HFFc6 (cell line): ENCODE data around the gene UBE2I. TPM values are rescaled to one million over a fixed set of nuclear protein-coding genes. Genes with fewer than 3 reads are reported as not detected.

Experiments
- DNase-seq: peaks from one replicate; pipeline ENCODE4 v3.0.0-alpha.2; 2018
- H3K27ac Mint-ChIP-seq: 2 replicates; pipeline ENCODE4 v1.8.0; 2020; ENCODE audit warnings: mild to moderate bottlenecking, mixed read lengths
- H3K27me3 Mint-ChIP-seq: 2 replicates; pipeline ENCODE4 v1.8.0; 2021; ENCODE audit warnings: mild to moderate bottlenecking, moderate library complexity, mixed read lengths; ENCODE audit not compliant: insufficient read depth
- H3K36me3 Mint-ChIP-seq: 2 replicates; pipeline ENCODE4 v1.8.0; 2021; ENCODE audit warnings: low read depth, mixed read lengths
- H3K4me1 Mint-ChIP-seq: 2 replicates; pipeline ENCODE4 v1.8.0; 2020; ENCODE audit warnings: low read depth, mixed read lengths
- H3K4me3 Mint-ChIP-seq: 2 replicates; pipeline ENCODE4 v1.8.0; 2020; ENCODE audit warnings: mild to moderate bottlenecking, moderate library complexity, mixed read lengths
- H3K9me3 Mint-ChIP-seq: 2 replicates; pipeline ENCODE4 v1.8.0; 2020; ENCODE audit warnings: mild to moderate bottlenecking, mixed read lengths
- CTCF ChIP-seq: fragments of 200-600 bp; sonication (generic); IDR thresholded peaks from 2 replicates; pipeline ENCODE4 v1.5.0; 2021; ENCODE audit warnings: antibody characterized with exemption, mild to moderate bottlenecking
- total RNA-seq, 6 experiments: library from RNA; stranded (reverse); fragmentation: NEBNext Ultra II Directional; extraction: Animal tissue kit (Norgen Biotek cat#: 25700); gene quantifications; 2 replicates in 1 of 6; 3 replicates in 5 of 6; pipeline ENCODE4 v1.2.3, GENCODE V29; 2021

Gene UBE2I
- total RNA-seq, 6 experiments from 2014 or later: 116 to 147 (median 138) TPM

DNA sequence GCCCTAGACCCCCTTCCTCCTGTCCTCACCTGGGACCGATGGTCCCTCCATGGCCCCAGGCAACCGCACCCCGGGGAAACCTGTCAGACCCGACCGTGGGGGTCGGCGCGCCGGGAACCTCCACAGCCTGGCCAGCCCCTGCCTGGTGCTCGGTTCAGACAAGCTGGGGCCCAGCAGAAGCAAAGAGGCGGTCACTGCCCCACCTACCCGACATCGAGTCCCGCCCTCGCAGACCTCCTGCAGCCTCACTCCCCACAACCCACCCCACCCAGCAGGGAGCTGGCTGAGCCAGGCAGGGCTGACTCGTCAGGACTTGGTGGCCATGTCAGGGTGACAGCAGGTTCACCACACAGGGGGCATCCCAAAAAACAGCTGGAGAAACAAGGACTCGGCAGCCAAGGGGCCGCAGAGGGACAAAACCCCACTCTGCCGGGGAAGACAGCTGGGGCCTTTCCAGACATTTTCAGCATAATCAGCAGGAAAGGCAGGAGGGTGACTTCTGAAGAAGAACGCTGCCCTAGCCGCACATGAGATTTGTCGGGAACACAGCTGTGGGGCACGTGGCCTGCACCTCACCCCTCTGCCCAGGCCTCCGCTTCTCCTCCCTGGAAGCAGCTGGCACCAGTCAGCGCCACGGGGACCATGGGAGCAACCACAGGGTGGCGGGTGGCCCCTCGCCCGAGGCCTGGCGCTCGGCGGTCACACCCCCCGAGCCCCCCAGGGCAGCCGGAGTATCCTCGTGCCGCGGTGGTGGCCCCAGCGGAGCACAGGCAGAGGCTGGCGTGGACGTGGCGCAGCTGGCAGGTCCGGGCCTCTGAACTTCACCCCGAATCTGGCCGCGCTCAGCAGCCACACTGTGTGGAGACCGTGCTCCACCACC, 65.2 kb downstream of the UBE2I start:
- no peak overlapping the region for H3K4me3 Mint-ChIP-seq
- peaks cover 4% of the 10 kb centered on the region; the same call in 1 of the 2 replicates for H3K27me3 Mint-ChIP-seq
- H3K27ac Mint-ChIP-seq: no peak overlapping the region
- no peaks in the 10 kb centered on the region for H3K9me3 Mint-ChIP-seq
- peaks cover 15% of the 10 kb centered on the region for H3K4me1 Mint-ChIP-seq
- DNase-seq: no peak
- no peak for TF ChIP-seq CTCF
- no peaks in the 10 kb centered on the region for H3K36me3 Mint-ChIP-seq

GRCh38 chr16:1375298-1375640, 65.8 kb downstream of the UBE2I start:
- Mint-ChIP-seq H3K4me3 (no peak overlapping the region), H3K27ac (no peak overlapping the region), H3K36me3 (no peaks in the 10 kb centered on the region), H3K9me3 (no peaks in the 10 kb centered on the region), H3K4me1 (peaks cover 15% of the 10 kb centered on the region), H3K27me3 (peaks cover 4% of the 10 kb centered on the region; the same call in 1 of the 2 replicates)
- DNase-seq: no peak
- no peak for TF ChIP-seq CTCF

DNA sequence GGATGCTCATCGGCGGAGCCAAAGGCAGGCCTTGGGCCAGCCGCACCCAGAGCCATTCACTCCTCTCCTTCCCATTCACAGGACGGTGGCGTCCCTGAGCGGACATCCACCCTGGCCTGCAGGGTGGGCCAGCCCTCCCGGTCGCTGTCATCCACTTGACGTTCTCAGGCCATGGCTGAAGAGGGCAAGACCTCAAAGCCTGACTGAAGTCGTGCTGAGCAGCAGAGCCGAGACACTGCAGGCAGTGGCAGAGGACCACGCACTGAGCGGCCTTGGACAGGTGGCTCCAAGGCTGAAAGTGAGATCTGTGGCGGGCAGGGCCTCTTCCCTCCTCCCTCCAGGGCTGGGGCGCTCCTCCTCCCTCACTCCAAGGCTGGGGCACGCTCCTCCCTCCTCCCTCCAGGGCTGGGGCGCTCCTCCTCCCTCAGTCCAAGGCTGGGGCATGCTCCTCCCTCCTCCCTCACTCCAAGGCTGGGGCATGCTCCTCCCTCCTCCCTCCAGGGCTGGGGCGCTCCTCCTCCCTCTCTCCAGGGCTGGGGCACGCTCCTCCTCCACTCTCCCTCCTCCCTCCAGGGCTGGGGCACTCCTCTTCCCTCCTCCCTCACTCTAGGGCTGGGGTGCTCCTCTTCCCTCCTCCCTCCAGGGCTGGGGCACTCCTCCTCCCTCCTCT, 66.4 kb downstream of the UBE2I start:
- peaks cover 15% of the 10 kb centered on the region for H3K4me1 Mint-ChIP-seq
- no peak overlapping the region for H3K27ac Mint-ChIP-seq
- H3K9me3 Mint-ChIP-seq: no peaks in the 10 kb centered on the region
- no peak overlapping the region for H3K4me3 Mint-ChIP-seq
- DNase-seq: no peak
- H3K36me3 Mint-ChIP-seq: no peaks in the 10 kb centered on the region
- peaks cover 4% of the 10 kb centered on the region; the same call in 1 of the 2 replicates for H3K27me3 Mint-ChIP-seq
- no peak for TF ChIP-seq CTCF

Other genes with a start within 250 kb of the UBE2I start
- not detected for gene SSTR5, start 236.9 kb upstream of the UBE2I start, total RNA-seq
- gene C1QTNF8, start 213.4 kb upstream of the UBE2I start, total RNA-seq: not detected
- gene CACNA1H, start 156.5 kb upstream of the UBE2I start, total RNA-seq: under 1 TPM in 2 of 6 experiments, not detected in 4; 0.03 to 0.05 TPM
- under 1 TPM in 1 of 6 experiments, not detected in 5; 0.23 TPM for gene TPSG1, start 84.4 kb upstream of the UBE2I start, total RNA-seq
- not detected for gene TPSB2, start 79.5 kb upstream of the UBE2I start, total RNA-seq
- gene TPSAB1, start 68.9 kb upstream of the UBE2I start, total RNA-seq: not detected
- not detected for gene TPSD1, start 53.6 kb upstream of the UBE2I start, total RNA-seq
- under 1 TPM; 0.11 to 0.28 (median 0.16) TPM for gene BAIAP3, start 24.0 kb downstream of the UBE2I start, total RNA-seq
- gene TSR3, start 42.2 kb downstream of the UBE2I start, total RNA-seq: 10 to 100 TPM; 73.7 to 84.6 (median 78.1) TPM
- gene GNPTG, start 42.3 kb downstream of the UBE2I start, total RNA-seq: 10 to 100 TPM; 46.8 to 68.1 (median 52.6) TPM
- gene UNKL, start 105.1 kb downstream of the UBE2I start, total RNA-seq: 10 to 100 TPM; 15.0 to 22.6 (median 16.5) TPM
- 10 to 100 TPM; 11.0 to 16.7 (median 13.3) TPM for gene UQCC4, start 111.1 kb downstream of the UBE2I start, total RNA-seq
- not detected for gene PERCC1, start 121.4 kb downstream of the UBE2I start, total RNA-seq
- gene CCDC154, start 134.9 kb downstream of the UBE2I start, total RNA-seq: under 1 TPM in 3 of 6 experiments, not detected in 3; 0.10 to 0.52 (median 0.31) TPM
- gene CLCN7, start 165.4 kb downstream of the UBE2I start, total RNA-seq: 10 to 100 TPM; 47.5 to 62.6 (median 51.3) TPM
- under 1 TPM in 4 of 6 experiments, not detected in 2; 0.14 to 0.24 (median 0.18) TPM for gene PTX4, start 179.3 kb downstream of the UBE2I start, total RNA-seq
- 10 to 100 TPM; 28.6 to 37.4 (median 34.8) TPM for gene TELO2, start 183.7 kb downstream of the UBE2I start, total RNA-seq
- gene TMEM204, start 224.0 kb downstream of the UBE2I start, total RNA-seq: 10 to 100 TPM; 15.4 to 28.5 (median 16.2) TPM